Cerebellar nuclear complex (tissue), 1 donor: ENCODE results near the gene FHL3.

Experiments
- DNase-seq, 2 experiments: peaks; one replicate each; lab custom pipeline; 2025; lab: John Stamatoyannopoulos, UW

Gene FHL3

DNA sequence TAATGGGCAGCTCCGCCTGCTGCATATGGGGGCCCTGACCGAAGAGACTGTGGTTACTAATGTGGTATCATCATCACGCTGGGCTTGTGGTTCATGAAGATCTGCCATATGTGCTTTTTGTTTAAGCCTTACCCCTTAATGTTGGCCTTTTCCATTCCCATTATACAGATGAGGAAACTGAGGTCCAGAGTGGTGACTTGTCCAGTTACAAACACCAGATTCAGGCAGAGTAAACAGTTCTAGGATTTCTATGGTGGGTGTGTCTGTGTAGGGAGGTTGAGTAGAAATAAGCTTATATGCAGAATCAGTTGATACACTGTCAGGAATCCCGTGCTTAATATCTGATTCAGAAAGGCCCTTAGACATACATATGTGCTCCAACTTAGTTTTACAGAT is 7.9 kb upstream of the FHL3 start:
- DNase-seq = no peak

DNA sequence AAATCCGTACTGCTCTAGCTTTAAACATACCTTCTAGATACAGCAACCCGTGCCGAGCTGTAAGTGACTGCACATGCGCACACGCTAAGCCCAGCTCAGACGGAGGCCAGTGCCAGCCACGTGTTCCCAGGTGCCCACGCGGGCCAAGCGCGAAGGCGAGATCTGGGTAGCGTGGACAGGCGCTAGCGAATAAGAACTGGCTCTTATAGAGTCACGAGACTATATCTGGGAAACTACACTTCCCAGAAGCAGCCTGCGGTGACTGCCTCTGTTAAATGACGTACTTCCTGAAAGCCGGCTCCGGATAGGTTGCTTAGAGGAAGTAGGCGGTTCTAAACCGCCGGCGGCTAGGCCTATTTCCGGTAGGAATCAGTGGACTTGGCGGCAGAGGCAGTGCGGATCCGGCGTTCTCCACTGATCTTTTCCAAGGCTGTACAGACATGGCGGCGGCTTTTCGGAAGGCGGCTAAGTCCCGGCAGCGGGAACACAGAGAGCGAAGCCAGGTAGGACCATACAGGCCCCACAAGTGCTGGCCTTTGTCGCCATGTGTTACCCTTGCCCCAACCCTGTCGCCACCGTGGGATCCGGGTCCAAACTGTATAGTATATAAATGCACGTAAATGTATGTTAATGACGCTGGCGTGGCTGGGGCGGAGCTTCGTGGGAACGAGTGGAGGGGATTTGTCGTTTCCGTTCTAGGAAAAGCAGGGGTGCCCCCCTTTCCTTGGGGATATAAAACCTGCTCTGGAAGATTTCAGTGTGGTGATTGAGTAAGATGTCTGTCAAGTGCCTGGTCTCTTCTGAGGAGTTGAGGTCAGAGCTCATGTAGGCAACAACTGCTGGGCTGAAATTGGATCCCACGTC is 7.3 kb upstream of the FHL3 start, which contains the start of gene UTP11:
Gene UTP11, plus strand, starts transcription at position 372 of the 864 bp plus-strand sequence. Its CDS starts 69 bp downstream, at position 441.
- peak; percentile 86 to 95 for DNase-seq

DNA sequence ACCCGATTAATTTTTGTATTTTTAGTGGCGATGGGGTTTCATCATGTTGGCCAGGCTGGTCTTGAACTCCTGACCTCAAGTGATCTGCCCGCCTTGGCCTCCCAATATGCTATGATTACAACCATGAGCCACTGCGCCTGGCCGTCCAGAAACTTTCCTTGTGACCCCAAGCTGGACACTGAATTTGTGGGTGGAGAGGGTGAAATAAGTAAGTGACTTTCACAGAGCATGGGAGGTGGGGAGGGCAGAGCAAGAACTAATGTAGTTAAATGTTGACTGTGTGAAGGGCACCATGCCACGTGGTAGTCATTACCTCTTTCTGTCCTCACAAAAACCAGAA is 4.5 kb upstream of the FHL3 start:
- no peak for DNase-seq

GRCh38 chr1:38009088-38009840 is 4.0 kb upstream of the FHL3 start:
- no peak for DNase-seq

- DNase-seq = no peak
Observed at GRCh38 chr1:38006008-38006828, 904 bp upstream of the FHL3 start.

- no peak for DNase-seq
Observed at GRCh38 chr1:38004284-38005108, 818 bp downstream of the FHL3 start.

DNA sequence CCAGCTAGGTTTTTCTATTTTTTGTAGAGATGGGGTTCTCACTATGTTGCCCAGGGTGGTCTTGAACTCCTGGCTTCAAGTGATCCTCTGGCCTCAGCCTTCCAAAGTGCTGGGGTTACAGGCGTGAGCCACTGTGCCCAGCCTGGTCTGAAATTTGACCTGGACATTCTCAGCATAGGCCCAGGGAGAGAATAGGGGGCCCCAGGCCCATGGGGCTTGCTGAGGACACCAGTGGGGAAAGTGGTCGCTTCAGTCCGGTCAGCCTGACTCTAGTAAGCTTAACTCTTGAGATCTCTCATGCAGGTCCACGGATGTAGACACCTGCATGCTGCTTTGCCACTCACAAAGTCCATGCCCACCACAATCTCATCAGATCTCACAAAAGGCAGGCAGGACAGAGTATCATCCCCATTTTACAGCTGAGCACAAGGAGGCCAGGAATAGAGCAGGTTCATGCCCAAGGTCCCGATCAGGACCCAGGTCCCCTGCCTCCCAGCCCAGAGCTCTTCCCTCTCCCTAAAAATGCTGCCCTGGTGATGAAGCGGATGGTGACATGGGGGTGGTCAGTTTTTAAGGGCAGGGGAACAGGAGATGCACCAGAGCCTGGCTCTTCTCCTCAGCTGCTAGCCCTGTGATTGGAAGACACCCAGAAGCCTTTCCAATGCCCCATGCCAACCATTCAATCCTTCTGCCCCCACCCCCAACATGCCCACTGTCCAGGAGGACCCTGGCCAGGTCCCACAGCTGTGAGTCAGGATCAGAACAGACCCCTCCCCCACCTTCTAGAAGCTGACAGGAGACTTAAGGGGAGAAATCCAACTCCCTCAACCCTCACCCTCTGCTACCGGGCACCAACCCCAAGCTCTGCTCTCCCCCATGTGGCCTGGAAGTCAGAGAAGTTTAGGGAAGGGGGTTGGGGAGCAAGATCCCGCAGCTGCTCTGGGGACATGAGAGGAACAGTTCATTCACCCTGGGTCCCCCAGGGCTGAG is 1.8 kb downstream of the FHL3 start:
- DNase-seq = no peak

- DNase-seq = no peak
Observed at GRCh38 chr1:38000529-38001455, 4.5 kb downstream of the FHL3 start.

DNA sequence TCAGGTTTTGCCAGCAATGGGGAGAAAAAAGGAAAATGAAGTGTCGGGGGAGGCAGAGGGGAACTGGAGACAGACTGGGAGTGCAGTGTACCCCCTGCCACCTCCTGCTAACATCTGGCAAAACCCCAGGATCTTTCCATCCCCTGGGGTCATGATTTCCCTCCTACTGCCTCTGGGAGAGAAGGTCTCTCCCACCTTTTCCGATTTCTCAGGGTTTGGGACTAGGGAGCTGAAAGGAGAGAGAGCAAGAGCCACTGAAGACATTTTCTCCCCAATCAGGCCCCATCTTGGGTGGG is 5.1 kb downstream of the FHL3 start:
- no peak for DNase-seq

GRCh38 chr1:37999430-38000232 is 5.7 kb downstream of the FHL3 start:
- no peak for DNase-seq

DNA sequence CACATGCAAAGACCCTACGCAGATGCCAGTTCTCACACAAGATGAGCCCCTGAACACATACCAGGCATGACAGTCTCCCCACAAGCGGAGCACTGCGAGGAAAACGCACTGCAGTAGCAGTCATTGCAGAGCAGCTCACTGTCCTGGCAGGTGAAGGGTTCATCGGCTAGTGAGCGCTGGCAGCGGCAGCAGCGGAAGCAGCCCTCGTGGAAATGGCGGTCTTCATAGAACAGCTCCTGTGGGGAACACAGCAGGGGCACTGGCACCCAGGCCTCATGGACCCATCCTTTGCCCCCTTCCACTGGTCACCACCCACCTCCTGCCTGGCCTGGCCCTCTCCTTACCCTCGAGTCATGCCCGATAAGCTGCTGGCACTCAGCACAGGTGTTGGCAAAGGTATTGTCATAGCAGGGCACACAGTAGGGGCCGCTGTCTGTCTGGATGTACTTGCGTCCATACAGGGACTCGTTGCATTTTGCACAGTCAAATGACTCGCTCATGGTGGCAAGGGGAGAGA is 6.3 kb downstream of the FHL3 start:
- no peak for DNase-seq

DNA sequence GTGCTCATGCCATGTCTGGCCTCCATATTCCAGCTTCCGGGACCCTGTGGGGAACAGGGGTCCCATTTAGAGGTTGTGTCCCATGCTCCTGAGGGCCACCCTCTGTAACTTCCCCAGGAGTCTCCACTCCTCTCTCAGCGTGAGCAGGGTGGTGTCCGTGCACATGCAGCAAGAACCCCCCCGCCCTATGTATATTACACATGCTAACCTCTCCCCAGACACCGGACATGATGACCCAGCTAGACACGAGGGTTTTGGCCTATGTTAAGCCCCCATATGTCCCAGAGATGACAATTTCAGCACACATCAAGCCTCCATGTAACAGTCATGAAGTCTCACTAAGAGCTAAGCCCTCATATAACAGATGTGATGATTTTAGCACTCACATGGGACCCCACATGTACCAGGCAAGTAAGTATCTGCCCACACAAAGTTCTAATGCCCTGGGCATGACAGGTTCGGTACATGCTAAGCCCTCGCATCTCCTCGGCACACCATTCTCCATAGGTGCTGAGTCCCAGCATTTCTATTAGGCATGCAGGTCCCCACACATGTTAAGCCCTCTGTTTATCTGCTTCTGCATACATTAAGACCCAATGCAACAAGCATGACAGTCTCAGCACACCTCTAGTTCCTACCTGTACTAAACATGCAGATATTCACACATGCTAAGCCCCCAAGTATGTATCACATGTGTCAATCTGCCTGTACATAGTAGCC is 7.1 kb downstream of the FHL3 start:
- no peak for DNase-seq

DNA sequence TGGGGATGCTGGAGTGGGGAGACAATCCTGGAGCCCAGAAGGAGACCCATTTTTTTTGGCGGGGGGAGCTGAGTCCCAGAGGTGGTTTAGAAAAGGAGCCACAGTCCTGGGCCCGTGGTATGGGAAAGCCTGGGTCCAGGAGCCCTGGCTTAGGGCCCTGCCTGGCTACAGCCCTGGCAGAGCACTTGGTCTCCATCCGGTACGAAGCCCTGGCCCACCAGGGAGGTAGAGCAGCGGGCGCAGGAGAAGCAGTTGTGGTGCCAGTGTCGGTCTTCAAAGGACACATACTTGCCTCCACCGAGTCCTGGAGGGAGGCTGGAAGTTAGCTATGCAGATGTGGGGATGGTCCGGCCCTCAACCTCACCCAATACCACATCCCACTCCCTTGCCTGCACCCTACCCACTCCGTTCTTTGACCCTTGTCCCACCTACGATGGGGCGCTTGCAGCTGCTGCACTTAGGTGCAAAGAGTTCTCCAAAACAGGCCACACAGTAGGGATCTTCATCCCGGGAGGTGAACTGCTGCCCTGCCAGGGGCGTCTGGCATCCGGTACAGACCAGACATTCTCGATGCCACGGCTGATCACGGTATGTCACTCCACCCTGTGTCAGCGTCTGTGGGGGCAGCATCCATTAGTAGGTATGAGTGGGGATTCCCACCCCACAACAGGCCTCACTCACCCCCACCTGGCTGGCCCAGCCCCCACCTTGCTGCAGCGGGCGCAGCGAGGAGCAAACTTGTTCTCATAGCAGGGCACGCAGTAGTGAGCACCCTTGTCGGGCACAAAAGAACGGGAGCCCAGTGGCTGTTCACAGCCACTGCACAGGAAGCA is 7.8 kb downstream of the FHL3 start:
- no peak for DNase-seq

DNA sequence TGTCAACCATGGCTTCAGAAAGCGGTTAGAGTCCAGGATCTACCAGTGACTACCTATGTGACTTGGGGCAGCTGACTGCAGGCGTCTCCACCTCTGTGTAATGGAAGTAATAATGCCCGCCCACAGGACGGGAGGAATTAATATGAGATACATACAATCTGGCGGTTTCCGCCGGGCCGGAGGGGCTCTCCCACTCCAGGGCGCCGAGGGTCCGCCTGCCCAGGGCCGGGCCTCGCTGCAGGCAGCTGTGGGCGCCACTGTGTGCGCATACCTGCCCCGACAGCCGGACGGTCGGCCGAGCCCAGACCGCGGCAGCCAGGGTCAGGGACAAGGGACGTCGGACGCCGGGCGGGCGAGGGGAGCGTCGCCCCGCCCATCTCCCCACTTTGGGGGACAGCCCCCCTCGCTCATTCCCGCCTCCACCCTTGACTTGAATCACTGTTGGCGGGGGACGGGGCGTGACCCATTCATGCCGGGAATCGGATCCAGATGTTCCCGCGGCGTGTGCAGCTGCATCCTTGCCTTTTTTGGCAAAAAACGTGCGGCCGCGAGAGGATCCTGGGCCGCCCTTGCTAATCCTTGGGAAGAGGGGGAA is 9.5 kb downstream of the FHL3 start:
- no peak for DNase-seq

GRCh38 chr1:37994886-37995566 is 10.3 kb downstream of the FHL3 start:
- no peak for DNase-seq
